GM18909 (cell line): ENCODE data around the gene SNAPC4.

Experiments
- ATAC-seq: cut with Tn5 transposase; IDR thresholded peaks from one replicate; pipeline ENCODE4 v1.9.1; 2021; ENCODE audit warnings: mild to moderate bottlenecking; ENCODE audit not compliant: unreplicated experiment, poor library complexity

The SNAPC4 gene, protein sequence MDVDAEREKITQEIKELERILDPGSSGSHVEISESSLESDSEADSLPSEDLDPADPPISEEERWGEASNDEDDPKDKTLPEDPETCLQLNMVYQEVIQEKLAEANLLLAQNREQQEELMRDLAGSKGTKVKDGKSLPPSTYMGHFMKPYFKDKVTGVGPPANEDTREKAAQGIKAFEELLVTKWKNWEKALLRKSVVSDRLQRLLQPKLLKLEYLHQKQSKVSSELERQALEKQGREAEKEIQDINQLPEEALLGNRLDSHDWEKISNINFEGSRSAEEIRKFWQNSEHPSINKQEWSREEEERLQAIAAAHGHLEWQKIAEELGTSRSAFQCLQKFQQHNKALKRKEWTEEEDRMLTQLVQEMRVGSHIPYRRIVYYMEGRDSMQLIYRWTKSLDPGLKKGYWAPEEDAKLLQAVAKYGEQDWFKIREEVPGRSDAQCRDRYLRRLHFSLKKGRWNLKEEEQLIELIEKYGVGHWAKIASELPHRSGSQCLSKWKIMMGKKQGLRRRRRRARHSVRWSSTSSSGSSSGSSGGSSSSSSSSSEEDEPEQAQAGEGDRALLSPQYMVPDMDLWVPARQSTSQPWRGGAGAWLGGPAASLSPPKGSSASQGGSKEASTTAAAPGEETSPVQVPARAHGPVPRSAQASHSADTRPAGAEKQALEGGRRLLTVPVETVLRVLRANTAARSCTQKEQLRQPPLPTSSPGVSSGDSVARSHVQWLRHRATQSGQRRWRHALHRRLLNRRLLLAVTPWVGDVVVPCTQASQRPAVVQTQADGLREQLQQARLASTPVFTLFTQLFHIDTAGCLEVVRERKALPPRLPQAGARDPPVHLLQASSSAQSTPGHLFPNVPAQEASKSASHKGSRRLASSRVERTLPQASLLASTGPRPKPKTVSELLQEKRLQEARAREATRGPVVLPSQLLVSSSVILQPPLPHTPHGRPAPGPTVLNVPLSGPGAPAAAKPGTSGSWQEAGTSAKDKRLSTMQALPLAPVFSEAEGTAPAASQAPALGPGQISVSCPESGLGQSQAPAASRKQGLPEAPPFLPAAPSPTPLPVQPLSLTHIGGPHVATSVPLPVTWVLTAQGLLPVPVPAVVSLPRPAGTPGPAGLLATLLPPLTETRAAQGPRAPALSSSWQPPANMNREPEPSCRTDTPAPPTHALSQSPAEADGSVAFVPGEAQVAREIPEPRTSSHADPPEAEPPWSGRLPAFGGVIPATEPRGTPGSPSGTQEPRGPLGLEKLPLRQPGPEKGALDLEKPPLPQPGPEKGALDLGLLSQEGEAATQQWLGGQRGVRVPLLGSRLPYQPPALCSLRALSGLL (N-terminal part only)

DNA sequence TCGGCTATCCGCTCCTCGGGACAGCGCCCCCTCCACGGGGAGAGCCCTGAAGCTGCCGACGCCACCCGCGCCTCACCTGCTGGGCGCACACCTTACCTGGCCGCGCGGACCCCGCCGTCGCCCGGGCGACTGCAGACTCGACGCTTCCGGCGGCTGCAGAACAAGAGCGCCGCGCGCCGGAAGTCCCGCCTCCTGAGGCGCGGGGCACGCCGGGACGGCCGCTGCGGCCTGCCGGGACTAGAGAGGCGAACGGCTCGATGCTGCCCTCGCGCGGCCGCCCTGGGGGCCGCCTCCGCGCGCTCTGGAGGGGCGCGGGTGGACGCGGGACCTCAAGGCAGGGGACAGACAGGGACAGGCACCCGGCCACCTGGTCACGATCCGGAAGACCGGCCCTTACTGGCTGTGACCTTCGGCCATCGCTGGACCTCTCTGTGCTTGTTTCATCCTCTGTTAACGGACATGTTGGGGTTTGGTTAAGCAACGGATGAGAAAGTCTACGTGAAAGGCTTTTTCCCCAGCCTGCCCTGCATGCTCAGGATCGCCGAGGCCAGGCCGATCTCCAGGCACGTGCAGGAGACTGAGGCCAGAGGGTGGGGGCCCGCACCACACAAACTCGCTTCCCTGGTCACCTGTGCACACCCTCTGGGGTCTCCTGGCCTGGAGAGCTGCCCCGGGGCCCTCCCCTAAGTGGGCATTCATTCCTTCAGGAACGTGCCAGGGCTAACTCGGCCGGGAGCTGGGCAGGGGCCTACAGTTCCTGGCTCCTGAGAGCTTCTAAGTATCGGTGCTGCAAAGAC is at the start of gene SNAPC4:
Gene SNAPC4, minus strand, starts transcription at position 133 of the 797 bp plus-strand sequence. CDS start 1,742 bp downstream, outside the sequence.
- ATAC-seq, result peak; percentile 79

DNA sequence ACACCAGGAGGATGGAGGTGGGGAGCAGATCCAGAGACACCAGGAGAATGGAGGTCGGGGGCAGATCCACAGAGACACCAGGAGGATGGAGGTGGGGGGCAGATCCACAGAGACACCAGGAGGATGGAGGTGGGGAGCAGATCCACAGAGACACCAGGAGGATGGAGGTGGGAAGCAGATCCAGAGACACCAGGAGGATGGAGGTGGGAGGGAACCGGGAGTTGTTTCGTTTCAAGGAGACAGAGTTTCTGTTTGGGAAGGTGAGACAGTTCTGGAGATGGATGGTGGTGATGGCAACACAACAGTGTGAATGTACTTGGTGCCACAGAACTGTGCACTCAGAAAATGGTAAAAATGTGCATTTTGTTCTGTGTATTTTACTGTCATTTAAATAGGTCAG is 48.7 kb upstream of the SNAPC4 start:
- ATAC-seq, result no peak

DNA sequence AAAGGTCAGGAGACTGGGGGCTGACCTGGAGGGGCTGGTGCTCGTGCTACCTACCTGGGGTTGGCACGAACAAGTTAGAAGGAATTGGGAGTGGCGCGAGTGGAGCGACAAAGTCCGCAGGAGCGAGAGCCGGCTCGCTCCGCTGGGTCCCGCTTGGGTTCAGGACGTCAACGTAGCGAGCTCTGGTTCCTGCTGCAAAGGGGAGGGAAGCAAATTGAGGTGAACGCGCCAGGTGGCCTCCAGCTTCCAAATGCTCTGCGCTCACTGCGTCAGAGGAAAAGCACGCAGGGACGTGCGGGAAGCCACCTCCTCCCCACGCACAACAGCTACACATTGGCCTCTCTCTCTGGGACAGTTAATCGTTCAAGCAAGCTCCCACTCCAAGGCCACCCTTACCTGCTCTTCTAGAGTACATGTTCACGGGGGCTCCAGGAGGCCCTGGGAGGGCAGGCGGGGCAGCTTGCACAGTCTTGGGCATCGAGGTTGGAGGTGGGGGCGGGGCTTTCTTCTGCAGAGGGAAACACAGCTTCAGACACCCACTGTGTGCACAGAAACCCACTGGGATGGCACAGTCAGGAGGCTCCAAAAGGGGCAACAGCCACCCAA is 47.3 kb upstream of the SNAPC4 start:
- ATAC-seq, result no peak

DNA sequence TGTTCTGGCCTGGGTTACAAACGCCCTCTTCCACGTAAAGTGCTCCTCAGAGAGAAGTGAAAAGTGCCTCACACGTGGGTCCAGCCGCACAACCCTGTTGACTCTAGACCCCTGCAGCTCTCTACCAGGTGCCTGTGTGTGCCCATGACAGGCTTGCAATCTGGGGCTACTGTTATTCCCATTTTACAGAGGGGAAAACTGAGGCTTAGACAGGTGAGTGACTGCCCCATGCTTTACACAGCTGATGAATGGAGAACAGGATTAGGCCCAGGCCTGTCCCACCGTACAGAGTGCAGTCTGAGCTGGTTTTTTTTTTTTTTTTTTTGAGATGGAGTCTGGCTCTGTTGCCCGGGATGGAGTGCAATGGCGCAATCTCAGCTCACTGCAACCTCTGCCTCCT is 45.8 kb upstream of the SNAPC4 start:
- ATAC-seq, result no peak

DNA sequence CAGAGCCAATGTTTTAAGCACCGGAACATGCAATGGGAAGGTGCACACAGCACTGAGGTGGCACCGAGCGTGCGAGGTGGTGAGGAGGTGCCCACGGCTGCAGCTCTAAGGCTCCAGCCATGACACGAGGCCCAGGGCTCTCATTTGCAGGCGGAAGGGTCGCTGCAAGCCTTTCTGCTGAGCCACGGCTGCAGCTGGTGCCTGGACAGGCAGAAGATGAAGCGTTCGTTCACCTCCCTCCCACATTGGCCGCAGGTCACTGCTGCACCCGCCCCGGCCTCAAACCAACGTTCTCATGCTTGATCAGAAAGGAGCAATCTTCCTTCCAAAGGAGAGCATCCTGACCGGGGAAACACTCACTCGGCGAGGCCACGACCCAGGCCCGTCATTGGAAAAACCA is 44.1 kb upstream of the SNAPC4 start:
- ATAC-seq, result no peak

DNA sequence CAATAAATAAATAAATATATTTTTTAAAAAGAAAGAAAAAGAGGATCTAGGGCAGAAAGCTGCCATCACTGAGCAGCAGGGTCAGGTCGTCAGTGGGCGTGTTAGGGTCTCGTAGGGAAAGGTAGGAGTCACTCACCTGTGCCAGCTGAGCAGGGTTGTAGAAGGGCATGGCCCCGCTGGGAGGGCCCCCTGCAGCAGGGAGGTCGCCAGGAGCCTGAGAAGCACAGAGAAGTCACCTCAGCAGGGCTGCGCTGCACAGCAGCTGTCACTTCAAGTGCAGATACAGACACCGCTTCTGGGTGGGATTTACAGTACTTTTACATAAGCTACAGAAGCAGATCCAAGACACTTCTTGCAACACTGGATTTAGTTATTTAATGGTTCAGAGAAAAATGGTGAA is 43.7 kb upstream of the SNAPC4 start:
- ATAC-seq, result no peak

DNA sequence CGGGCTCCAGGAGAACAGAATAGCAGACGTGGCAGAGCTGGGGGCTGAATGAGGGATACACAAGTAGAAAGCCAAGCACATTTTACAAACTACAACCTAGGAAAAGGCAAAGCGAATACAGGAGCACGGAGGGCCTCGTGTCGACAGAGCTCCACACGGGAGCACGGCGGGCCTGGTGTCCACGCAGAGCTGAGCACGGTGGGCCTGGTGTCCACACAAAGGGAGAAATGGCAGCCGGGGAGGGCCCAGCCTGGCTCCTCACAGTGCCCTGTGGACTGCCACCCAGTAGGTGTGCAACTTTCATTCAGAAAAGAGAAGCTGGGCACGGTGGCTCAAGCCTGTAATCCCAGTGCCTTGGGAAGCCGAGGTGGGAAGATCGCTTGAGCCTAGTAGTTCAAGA is 43.1 kb upstream of the SNAPC4 start:
- ATAC-seq, result no peak

DNA sequence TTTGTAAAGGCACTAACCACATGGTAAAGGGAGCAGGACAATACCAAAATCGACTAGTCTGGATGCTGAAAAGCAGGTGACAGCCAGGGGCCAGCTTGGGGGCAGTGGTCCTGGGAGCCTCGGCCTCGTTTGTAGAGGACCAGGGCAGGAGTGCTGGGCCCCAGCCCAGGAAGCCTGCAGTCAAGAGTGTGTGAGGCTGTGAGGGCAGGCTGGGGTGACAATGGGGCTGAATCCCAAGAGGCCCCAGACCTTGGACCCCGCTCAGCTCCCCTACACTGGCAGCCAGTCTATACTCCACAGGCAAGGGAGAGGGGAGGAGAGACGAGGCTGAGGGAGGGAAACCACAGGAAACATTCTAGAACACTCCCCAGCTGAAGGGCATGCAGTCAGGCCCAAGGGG is 42.3 kb upstream of the SNAPC4 start:
- no peak for ATAC-seq

DNA sequence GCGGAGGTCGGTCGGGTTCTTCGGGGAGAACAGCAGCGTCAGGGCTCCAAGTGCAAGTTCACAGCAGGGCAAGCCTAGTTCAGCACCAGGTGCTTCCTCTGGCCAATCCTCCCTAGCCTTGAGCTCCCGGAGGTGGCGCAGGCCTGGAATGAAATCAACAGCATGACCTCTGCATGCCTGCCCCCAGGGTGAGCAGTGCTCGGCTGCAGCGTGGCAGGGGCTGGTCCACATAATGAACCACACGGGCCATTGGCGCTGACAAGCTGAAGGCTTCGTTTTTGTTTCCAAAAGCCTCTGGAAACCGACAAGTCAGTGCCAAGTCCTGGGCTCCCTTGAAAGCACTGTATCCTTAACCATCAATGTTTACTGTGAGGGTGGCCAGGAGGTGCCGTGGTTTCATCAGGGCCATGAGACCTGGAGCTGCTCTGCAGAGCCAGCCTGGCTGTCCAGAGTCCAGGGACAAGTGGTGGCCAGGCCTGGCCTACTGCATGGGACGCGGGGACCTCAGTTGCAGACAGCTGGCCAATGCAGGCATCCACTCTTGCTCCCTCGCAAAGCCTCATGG is 41.8 kb upstream of the SNAPC4 start:
- no peak for ATAC-seq

DNA sequence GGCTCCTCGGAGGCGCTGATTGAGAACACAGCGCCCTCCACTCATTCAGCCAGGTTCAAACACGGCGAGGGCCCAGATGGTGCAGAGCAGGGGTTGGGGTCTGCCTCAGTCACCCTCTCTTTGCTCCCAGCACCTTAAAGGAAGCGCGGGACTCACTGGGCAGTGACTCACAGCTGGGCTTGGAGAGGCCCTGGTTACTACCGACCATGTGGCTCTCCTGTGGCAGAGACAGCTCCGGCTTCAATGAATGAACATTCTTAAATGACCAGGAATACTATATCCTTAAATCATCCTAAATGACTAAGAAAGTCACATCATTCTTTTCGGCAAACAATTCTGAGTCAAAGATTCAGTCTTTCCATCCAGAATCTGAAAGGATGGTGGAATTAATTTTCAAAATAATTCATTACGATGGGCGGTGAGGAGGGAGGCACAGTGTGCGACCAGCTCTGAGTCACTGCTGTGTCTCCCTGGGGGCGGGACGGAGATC is 41.3 kb upstream of the SNAPC4 start:
- no peak for ATAC-seq

DNA sequence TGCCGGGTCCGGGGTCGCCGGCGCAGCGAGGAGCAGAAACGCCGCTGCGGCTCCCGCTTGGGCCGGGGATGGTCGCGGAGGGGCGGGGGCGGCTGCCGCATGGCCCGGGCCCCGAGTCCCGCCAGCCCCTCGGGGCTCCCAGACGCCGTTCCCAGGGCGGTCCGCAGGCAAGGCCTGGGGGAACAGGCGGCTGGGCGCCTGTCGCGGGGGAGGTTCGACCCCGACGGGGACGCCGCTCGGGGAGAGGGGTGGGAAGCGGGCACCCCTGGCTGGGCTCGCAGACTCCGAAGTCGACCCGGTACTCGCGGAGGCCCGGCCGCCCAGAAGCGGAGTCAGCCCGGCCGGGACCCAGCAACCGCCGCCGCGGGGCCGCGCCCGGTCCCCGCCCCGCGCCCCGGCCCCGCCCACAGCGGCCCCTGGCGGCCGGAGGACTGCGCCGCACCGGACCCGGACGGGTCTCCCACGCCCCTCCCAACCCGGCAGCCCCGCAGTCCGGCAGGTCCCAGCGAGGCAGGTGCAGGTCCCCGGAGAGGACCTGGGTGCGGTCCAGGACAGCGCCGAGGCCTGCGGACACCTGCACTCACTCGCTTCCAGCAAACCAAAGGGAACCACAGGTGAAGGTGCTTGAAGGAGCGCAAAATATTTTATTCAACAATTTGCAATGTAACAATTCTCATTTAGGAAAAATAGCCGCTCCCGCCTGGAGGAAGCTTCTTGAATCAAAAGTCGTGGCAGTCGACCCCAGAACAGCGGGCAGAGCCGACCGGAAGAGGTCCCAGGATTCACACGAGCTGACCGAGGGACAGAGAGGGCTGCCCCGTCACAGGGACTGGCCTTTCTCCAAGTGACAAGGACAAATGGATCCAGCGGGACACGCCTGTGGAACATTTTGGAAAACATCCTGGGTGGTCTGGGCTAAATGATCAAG is 39.8 kb upstream of the SNAPC4 start, which contains the start of gene INPP5E:
Gene INPP5E, minus strand, starts transcription at position 365 of the 928 bp plus-strand sequence. CDS start 426 bp downstream, outside the sequence.
- ATAC-seq, result peak; percentile 73

DNA sequence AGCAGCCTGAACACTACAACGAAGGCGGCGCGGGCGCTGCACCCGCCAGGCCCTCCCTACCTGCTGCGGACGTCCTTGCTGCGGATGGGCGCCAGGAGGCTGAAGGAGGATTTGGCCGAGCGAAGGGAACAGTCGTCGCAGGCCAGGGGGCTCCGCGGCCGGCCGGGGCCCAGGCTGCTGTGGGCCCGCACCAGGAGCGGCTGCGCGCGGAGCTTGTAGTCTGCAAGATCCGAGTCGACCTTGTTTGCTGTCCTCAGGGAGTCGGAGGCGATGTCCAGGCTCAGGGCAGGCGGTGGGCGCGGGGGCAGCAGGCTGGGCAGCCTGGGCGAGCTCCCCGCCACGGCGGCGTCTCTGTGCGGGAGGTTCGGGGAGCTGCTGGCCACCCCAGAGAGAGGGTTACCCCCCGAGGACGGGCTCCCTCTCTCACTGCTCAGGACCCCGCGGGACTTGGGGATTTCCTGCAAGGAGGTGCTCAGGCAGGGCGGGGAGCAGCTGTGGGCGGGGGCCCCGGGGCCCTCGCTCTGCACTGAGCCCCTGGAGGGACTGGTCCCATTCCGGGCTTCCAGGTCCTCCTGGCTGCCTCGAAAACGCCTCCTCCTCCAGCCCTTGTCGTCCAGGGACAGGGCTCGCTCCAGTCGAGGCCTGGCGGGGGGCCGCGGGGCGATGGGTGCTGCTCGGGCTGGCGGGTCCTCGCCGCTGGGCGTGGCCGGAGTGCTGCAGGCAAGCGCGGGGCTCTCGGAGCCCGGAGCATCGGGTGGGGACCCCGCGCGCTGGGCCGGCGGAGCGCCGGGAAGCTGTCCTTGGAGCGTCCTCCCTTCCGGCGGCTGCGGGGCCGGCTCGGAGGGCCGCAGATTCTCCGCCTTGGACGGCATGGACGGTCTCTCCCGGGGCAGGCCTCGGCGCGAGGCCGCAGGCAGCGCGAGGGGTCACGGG is 38.8 kb upstream of the SNAPC4 start:
- peak; percentile 48 for ATAC-seq

DNA sequence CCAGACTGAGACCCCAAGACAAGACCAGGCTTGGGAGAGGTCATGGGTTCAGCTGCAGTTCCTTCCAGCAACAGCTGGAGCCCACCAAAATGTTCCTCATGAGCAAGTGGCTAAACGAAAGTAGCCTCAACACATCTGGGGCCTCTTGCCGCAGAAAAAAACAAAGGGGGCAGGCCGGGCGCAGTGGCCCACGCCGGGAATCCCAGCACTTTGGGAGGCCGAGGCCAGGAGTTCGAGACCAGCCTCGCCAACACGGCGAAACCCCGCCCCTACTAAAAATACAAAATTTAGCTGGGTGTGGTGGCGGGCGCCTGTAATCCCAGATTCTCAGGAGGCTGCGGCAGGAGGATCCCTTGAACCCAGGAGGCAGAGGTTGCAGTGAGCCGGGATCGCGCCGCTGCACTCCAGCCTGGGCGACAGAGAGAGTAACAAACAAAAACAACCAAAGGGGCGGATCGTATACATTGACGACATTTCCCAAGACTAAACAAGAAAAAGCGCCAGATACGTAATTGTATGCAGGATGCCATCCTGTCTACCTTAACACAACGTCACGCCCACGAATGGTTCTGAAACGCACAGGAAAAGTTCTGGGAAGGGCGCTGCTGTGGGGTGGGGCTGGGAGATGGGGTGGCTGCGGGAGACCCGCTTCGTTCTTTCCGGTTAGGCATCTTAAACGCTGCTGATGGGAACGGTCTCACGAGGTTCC is 38.0 kb upstream of the SNAPC4 start:
- no peak for ATAC-seq

DNA sequence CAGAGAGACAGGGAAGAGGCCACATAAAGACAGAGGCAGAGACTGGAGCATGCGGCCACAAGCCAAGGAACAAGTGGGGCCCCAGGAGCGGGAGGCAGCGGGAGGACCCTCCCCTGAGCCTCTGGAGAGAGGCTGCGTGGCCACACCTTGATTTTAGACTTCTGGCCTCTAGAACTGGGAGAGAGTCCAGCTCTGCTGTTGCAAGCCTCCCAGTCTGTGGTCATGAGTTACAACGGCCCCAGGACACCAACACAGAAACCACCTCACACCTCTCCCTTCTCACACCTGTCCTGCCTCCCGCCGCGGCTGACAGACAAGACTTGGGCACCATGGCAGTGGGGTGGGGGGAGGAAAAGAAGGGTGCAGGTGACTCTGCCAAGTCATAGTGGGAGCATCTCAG is 37.5 kb upstream of the SNAPC4 start:
- no peak for ATAC-seq

DNA sequence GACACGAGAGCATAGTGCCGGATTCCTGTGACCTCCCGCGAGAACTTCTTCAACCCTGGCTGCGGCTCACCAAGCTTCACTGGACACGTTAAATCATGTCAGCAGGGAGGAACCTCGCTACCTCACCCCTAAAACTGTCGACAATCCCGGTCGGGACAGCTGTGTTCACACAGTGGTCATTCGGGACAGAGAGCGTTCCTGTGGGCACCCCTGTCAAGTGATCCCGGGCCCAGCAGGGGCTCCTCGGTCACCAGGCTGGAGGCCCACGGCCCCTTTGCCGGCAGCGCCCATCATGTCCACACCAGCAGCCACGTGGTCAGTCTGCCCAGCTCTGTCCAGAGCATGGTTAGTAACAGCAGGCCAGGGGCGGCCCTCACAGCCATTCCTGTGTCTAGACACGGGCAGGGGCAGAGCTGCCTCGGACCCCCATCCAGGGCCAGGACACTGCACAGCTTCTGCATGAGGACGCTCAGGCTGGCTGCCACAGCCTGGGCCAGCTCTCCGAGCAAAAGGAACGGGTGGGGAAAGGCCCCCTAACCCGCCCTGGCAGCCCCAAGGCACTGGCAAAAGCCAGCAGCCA is 36.2 kb upstream of the SNAPC4 start:
- no peak for ATAC-seq
